H9 (cell line): ENCODE measurements around the gene CA12. TPM values are rescaled to one million over a fixed set of nuclear protein-coding genes. Genes with fewer than 3 reads are reported as not detected.

Experiments
- DNase-seq: peaks from one replicate; pipeline ENCODE4 v3.0.0-alpha.2; 2017
- H2AFZ ChIP-seq: one replicate; pipeline ENCODE4 v1.6.1; 2013; ENCODE audit warnings: mild to moderate bottlenecking, low read length, control low read depth, moderate library complexity
- H2AK5ac ChIP-seq: 2 replicates; pipeline ENCODE4 v1.6.1; 2013; ENCODE audit warnings: low read length, control low read depth, mixed read lengths; ENCODE audit not compliant: insufficient read length
- H2BK120ac ChIP-seq: one replicate; pipeline ENCODE4 v1.6.1; 2013; ENCODE audit warnings: low read depth, mild to moderate bottlenecking, low read length, control low read depth, inconsistent platforms; ENCODE audit not compliant: poor library complexity, severe bottlenecking
- H2BK12ac ChIP-seq: 2 replicates; pipeline ENCODE4 v1.6.1; 2013; ENCODE audit warnings: low read length, control low read depth, mixed read lengths, low read depth; ENCODE audit not compliant: insufficient read length
- H2BK15ac ChIP-seq: 2 replicates; pipeline ENCODE4 v1.6.1; 2013; ENCODE audit warnings: low read depth, low read length, control low read depth
- H2BK20ac ChIP-seq: one replicate; pipeline ENCODE4 v1.6.1; 2013; ENCODE audit warnings: low read depth, mild to moderate bottlenecking, low read length, control low read depth, inconsistent platforms; ENCODE audit not compliant: poor library complexity, severe bottlenecking
- H2BK5ac ChIP-seq: 2 replicates; pipeline ENCODE4 v1.6.1; 2013; ENCODE audit warnings: low read length, control low read depth, mixed read lengths; ENCODE audit not compliant: insufficient read length
- H3K14ac ChIP-seq: 2 replicates; pipeline ENCODE4 v1.6.1; 2013; ENCODE audit warnings: low read length, control low read depth; ENCODE audit not compliant: insufficient read depth
- H3K18ac ChIP-seq: 2 replicates; pipeline ENCODE4 v1.6.1; 2013; ENCODE audit warnings: low read depth, mild to moderate bottlenecking, mixed read lengths, low read length, control low read depth; ENCODE audit not compliant: insufficient read length
- H3K23ac ChIP-seq: 2 replicates; pipeline ENCODE4 v1.6.1; 2013; ENCODE audit warnings: low read length, control low read depth, mixed read lengths, low read depth; ENCODE audit not compliant: insufficient read length
- H3K23me2 ChIP-seq: 2 replicates; pipeline ENCODE4 v1.6.1; 2013; ENCODE audit warnings: low read depth, mild to moderate bottlenecking, mixed read lengths, low read length, control low read depth; ENCODE audit not compliant: insufficient read length, poor library complexity, severe bottlenecking
- H3K27ac ChIP-seq: 2 replicates; pipeline ENCODE4 v1.5.1; 2013; ENCODE audit warnings: low read length, control low read depth, mixed read lengths, low read depth; ENCODE audit not compliant: insufficient read length
- H3K27me3 ChIP-seq: 2 replicates; pipeline ENCODE4 v1.6.1; 2013; ENCODE audit warnings: low read length, control low read depth, inconsistent platforms; ENCODE audit not compliant: insufficient read depth
- H3K4ac ChIP-seq: 2 replicates; pipeline ENCODE4 v1.6.1; 2013; ENCODE audit warnings: low read depth, mild to moderate bottlenecking, control low read depth, inconsistent platforms, low read length, moderate library complexity
- H3K4me1 ChIP-seq: 2 replicates; pipeline ENCODE4 v1.6.1; 2013; ENCODE audit warnings: low read length, control low read depth, inconsistent platforms; ENCODE audit not compliant: insufficient read depth
- H3K4me2 ChIP-seq: 2 replicates; pipeline ENCODE4 v1.6.1; 2013; ENCODE audit warnings: low read length, control low read depth, mixed read lengths; ENCODE audit not compliant: insufficient read length, insufficient read depth
- H3K56ac ChIP-seq: 2 replicates; pipeline ENCODE4 v1.6.1; 2013; ENCODE audit warnings: low read depth, mild to moderate bottlenecking, mixed read lengths, low read length, control low read depth; ENCODE audit not compliant: insufficient read length
- H3K79me1 ChIP-seq: 2 replicates; pipeline ENCODE4 v1.6.1; 2013; ENCODE audit warnings: low read depth, mild to moderate bottlenecking, moderate library complexity, low read length, control low read depth, inconsistent platforms; ENCODE audit not compliant: insufficient read depth, poor library complexity, severe bottlenecking
- H3K79me2 ChIP-seq: 2 replicates; pipeline ENCODE4 v1.6.1; 2013; ENCODE audit warnings: low read length, control low read depth, inconsistent platforms; ENCODE audit not compliant: insufficient read depth
- H3K9ac ChIP-seq: 2 replicates; pipeline ENCODE4 v1.6.1; 2013; ENCODE audit warnings: low read length, control low read depth, mixed read lengths; ENCODE audit not compliant: insufficient read length; ENCODE audit errors: extremely low read depth
- H3K9me3 ChIP-seq: one replicate; pipeline ENCODE4 v1.6.1; 2013; ENCODE audit warnings: low read depth, low read length, inconsistent platforms; ENCODE audit not compliant: control insufficient read depth
- H3T11ph ChIP-seq: one replicate; pipeline ENCODE4 v1.6.1; 2013; ENCODE audit warnings: mild to moderate bottlenecking, low read length, control low read depth, inconsistent platforms
- H4K20me1 ChIP-seq: one replicate; pipeline ENCODE4 v1.6.1; 2013; ENCODE audit not compliant: control insufficient read depth, insufficient read length, insufficient read depth
- H4K5ac ChIP-seq: 2 replicates; pipeline ENCODE4 v1.6.1; 2013; ENCODE audit warnings: low read depth, mild to moderate bottlenecking, mixed read lengths, low read length, control low read depth; ENCODE audit not compliant: insufficient read length
- H4K8ac ChIP-seq: replicated peaks from 2 replicates; pipeline ENCODE4 v1.6.1; 2013; ENCODE audit warnings: low read length, control low read depth, mixed read lengths, low read depth; ENCODE audit not compliant: insufficient read length
- H4K91ac ChIP-seq: 2 replicates; pipeline ENCODE4 v1.6.1; 2013; ENCODE audit warnings: low read depth, mild to moderate bottlenecking, moderate library complexity, mixed read lengths, low read length, control low read depth; ENCODE audit not compliant: insufficient read length
- H3K27ac Mint-ChIP-seq, 3 experiments: 2 replicates in 2 of 3; 3 replicates in 1 of 3; pipeline ENCODE4 v1.8.0; 2020 to 2021; ENCODE audit warnings: mixed read lengths in 3 of 3, mild to moderate bottlenecking in 1 of 3, moderate library complexity in 1 of 3
- H3K27me3 Mint-ChIP-seq: 2 replicates; pipeline ENCODE4 v1.8.0; 2021; ENCODE audit warnings: low read depth, mild to moderate bottlenecking, moderate library complexity, mixed read lengths
- H3K36me3 Mint-ChIP-seq, 3 experiments: 2 replicates in 2 of 3; 3 replicates in 1 of 3; pipeline ENCODE4 v1.8.0; 2020 to 2021; ENCODE audit warnings: low read depth in 3 of 3, mixed read lengths in 3 of 3; ENCODE audit not compliant: insufficient read depth in 1 of 3
- H3K4me1 Mint-ChIP-seq, 2 experiments: 2 replicates each; pipeline ENCODE4 v1.8.0; 2020; ENCODE audit warnings: mixed read lengths in 2 of 2
- H3K4me3 Mint-ChIP-seq, 2 experiments: 2 replicates in 1 of 2; 3 replicates in 1 of 2; pipeline ENCODE4 v1.8.0; 2020 to 2021; ENCODE audit warnings: mild to moderate bottlenecking in 2 of 2, mixed read lengths in 2 of 2, moderate library complexity in 1 of 2
- H3K9me3 Mint-ChIP-seq, 2 experiments: 2 replicates in 1 of 2; 3 replicates in 1 of 2; pipeline ENCODE4 v1.8.0; 2020; ENCODE audit warnings: mild to moderate bottlenecking in 2 of 2, mixed read lengths in 2 of 2, moderate library complexity in 1 of 2
- WGBS: extraction: QIAGEN DNeasy Blood & Tissue Kit; methylation state at CpG from one replicate; pipeline ENCODE4 v1.1.7; 2013; ENCODE audit warnings: missing lambda C conversion rate, low lambda C conversion rate, mixed read lengths; ENCODE audit not compliant: insufficient read length; ENCODE audit errors: extremely low coverage; 5-methylcytosine and 5-hydroxymethylcytosine counted together
- total RNA-seq: library from RNA; stranded (reverse); gene quantifications from 2 replicates; pipeline ENCODE4 v1.2.1, GENCODE V29; 2021
- TF ChIP-seq, protein P1 (sequence below): fragments of 200-600 bp; sonication (generic); conservative IDR thresholded peaks from 3 replicates; pipeline ENCODE4 v1.8.0; 2021; ENCODE audit warnings: antibody characterized with exemption, mild to moderate bottlenecking

CA12 gene
- total RNA-seq, 1 experiment from 2014 or later, result 0.68 TPM

DNA sequence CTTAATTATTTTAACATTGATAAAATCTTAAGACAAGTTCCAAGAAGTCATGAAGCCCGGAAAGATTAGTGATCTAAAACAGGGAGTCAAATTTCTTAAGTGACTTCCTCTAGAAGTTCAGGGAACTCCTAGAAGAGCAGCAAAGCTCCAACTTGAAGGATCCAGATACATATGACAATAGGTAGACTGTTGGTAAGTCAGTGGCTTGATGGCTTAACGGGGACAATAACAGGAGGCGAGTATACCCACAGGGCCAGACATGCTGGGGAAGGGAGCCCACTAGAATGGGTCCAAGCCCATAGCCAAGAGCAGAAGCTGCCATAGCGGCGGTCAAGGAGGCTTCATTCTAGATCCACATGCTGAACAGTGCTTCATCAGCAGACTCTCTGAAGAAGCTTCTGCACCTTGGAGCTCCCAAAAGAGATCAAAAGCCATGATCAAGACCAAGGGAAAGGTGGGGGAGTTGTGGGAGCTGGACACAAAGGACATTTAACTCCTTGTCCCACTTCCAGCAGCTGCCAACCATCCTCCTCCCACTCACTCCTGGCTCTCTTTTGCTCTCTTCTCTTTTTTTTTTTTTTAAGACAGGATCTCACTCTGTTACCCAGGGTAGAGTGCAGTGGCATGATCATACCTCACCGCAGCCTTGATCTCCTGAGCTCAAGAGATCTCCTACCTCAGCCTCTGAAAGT is 10.2 kb upstream of the CA12 start:
- Mint-ChIP-seq H3K36me3 (no peaks in the 10 kb centered on the region), H3K27ac (no peak overlapping the region), H3K9me3 (no peaks in the 10 kb centered on the region; a peak in 1 of 5 replicates), H3K4me3 (no peak overlapping the region), H3K27me3 (peaks cover 67% of the 10 kb centered on the region), H3K4me1 (peaks cover 20 to 22% of the 10 kb centered on the region in 2 experiments)
- Histone ChIP-seq H3K56ac (no peak overlapping the region), H4K8ac (no peak overlapping the region), H4K20me1 (no peaks in the 10 kb centered on the region), H3K4ac (no peak overlapping the region), H3K27ac (no peak overlapping the region), H3K4me2 (no peak overlapping the region), H3K79me1 (no peaks in the 10 kb centered on the region), H4K5ac (no peak overlapping the region), H3K4me1 (peaks cover 4% of the 10 kb centered on the region; the same call in 1 of the 2 replicates), H2BK12ac (no peak overlapping the region), H2BK5ac (no peak overlapping the region), H3K23me2 (no peaks in the 10 kb centered on the region), H3K79me2 (no peaks in the 10 kb centered on the region), H2BK20ac (no peak overlapping the region), H3K9me3 (no peaks in the 10 kb centered on the region), H3T11ph (no peak overlapping the region), H2BK120ac (no peak overlapping the region), H3K27me3 (peaks cover 7% of the 10 kb centered on the region; the same call in 1 of the 2 replicates), H4K91ac (no peak overlapping the region), H2BK15ac (no peak overlapping the region), H2AFZ (no peak overlapping the region), H3K14ac (no peak overlapping the region), H3K9ac (no peak overlapping the region), H2AK5ac (no peak overlapping the region), H3K18ac (no peak overlapping the region), H3K23ac (no peak overlapping the region)
- TF ChIP-seq, protein P1, sequence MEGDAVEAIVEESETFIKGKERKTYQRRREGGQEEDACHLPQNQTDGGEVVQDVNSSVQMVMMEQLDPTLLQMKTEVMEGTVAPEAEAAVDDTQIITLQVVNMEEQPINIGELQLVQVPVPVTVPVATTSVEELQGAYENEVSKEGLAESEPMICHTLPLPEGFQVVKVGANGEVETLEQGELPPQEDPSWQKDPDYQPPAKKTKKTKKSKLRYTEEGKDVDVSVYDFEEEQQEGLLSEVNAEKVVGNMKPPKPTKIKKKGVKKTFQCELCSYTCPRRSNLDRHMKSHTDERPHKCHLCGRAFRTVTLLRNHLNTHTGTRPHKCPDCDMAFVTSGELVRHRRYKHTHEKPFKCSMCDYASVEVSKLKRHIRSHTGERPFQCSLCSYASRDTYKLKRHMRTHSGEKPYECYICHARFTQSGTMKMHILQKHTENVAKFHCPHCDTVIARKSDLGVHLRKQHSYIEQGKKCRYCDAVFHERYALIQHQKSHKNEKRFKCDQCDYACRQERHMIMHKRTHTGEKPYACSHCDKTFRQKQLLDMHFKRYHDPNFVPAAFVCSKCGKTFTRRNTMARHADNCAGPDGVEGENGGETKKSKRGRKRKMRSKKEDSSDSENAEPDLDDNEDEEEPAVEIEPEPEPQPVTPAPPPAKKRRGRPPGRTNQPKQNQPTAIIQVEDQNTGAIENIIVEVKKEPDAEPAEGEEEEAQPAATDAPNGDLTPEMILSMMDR, result no peak
- DNase-seq, result no peak
- WGBS, result no CpG with 5 or more reads among the region's 6 CpGs
